GM12872 (cell line): ENCODE data around the gene FKBP1B.

Experiments used
- TF ChIP-seq, protein P1 (sequence below): IDR thresholded peaks from 3 replicates; pipeline ENCODE4 v1.5.1; 2011; ENCODE audit warnings: low read depth, mild to moderate bottlenecking, low read length, moderate library complexity; ENCODE audit not compliant: insufficient read depth

Gene FKBP1B

DNA sequence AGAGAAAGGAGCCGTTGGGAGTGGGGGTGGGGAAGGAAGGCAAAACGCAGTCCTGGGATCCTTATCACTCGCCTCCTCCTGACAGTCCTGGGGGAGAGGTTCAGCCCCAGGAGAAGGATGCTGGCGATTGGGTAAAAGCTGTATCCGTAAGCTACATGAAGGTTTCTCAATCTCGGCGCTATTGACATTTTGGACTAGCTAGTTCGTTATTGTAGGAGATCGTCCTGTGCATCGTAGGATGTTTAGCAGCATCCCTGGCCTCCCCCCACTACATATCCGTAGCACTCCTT is 35.6 kb downstream of the FKBP1B start:
- TF ChIP-seq, protein P1, sequence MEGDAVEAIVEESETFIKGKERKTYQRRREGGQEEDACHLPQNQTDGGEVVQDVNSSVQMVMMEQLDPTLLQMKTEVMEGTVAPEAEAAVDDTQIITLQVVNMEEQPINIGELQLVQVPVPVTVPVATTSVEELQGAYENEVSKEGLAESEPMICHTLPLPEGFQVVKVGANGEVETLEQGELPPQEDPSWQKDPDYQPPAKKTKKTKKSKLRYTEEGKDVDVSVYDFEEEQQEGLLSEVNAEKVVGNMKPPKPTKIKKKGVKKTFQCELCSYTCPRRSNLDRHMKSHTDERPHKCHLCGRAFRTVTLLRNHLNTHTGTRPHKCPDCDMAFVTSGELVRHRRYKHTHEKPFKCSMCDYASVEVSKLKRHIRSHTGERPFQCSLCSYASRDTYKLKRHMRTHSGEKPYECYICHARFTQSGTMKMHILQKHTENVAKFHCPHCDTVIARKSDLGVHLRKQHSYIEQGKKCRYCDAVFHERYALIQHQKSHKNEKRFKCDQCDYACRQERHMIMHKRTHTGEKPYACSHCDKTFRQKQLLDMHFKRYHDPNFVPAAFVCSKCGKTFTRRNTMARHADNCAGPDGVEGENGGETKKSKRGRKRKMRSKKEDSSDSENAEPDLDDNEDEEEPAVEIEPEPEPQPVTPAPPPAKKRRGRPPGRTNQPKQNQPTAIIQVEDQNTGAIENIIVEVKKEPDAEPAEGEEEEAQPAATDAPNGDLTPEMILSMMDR: no peak

DNA sequence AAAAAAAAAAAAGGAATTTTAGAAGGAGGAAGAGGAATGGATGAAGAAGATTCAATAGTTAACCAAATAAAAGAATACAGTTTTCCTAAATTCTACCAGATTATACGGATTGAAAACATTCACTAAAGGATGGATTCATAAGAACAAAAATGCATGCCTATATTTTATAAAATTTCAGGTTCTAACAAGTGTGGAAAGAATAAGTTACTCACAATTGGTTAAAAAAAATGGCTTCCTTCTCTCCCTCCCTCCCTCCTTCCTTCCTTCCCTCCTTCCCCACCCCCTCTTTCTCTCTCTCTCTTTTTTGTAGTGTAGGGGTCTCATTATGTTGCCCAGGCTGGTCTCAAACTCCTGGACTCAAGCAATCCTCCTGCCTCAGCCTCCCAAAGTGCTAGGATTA is 36.7 kb downstream of the FKBP1B start:
- TF ChIP-seq, protein P1: no peak

DNA sequence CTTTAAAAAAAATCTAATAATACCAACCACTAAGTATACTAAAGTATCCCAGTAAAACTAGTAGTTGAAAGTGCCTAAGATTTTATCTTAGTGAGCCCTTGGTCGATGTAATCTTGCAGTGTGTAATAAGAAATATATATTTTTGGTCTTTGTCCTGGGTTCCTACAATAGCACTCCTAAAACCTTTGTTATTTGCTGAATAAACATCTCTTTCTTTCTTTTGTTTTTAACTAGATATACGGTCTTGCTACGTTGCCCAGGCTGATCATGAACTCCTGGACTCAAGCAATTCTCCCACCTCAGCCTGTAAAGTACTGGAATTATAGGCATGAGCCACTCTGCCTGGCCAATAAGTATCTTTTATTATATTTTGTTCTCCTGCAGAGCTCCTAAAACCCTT is 37.5 kb downstream of the FKBP1B start:
- TF ChIP-seq, protein P1: no peak

- TF ChIP-seq, protein P1: no peak
Observed at GRCh38 chr2:24088821-24089359, 39.3 kb downstream of the FKBP1B start.

DNA sequence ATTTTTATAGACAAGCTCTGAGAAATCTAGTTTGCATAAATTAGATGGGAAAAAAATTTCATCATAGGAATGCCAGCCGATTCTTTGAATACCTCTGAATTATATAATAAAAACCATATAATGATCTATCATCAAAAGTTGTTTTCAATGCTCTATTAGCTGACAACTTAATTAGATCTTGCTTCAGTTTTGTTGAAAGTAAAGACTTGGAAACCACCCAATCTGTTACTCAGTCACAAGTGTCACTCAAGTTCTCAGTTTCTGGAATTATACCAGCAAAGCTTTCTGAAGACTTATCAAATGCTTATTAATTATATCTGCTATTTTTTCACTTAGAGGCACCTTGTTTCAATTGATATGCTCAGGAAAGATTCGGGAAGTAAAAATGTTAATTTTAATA is 52.5 kb downstream of the FKBP1B start:
- TF ChIP-seq, protein P1: no peak

GRCh38 chr2:24102677-24103076 is 53.1 kb downstream of the FKBP1B start:
- TF ChIP-seq, protein P1: no peak

DNA sequence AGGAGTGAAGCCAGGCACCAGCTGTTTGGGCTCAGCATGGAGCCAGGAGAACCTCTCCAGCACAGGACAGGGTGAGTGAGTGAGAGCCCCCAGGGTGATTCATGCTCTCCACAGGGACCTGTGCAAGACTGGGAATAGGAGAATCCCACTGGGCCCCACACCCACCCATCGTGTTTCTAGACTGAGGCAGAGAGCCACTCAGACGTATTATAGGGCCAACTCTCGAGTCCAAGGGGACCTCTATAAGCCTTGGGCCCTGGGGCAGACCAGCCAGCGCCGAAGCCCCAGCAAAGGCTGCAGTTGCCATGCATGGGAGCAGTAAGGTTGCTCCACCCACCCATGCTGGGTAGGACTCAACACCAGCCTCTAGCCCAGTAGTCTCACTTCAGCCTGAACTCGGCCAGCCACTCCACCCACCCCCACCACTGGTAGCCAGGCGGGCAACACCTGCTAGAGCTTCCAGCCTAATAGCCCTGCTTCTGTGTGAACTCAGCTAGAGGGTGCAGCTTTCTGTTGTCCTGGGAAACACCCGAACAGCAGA is 54.6 kb downstream of the FKBP1B start:
- TF ChIP-seq, protein P1: no peak

- TF ChIP-seq, protein P1: no peak
Observed at GRCh38 chr2:24104906-24105305, 55.4 kb downstream of the FKBP1B start.
